Measurements from ENCODE around the gene TEX19. TPM values are rescaled to one million over a fixed set of nuclear protein-coding genes. Genes with fewer than 3 reads are reported as not detected.

TEX19 gene
- total RNA-seq, 1 experiment from 2014 or later: 0.24 TPM

GRCh38 chr17:82321947-82322466 is 37.0 kb upstream of the TEX19 start:
- no peak for DNase-seq (ENCODE audit: low read depth)

GRCh38 chr17:82322526-82323453 is 36.3 kb upstream of the TEX19 start:
- no peak for DNase-seq (ENCODE audit: low read depth)

- DNase-seq (ENCODE audit: low read depth): no peak
Observed at GRCh38 chr17:82323514-82324234, 35.4 kb upstream of the TEX19 start.

GRCh38 chr17:82324566-82325285 is 34.3 kb upstream of the TEX19 start:
- DNase-seq (ENCODE audit: low read depth): no peak

- no peak for DNase-seq (ENCODE audit: low read depth)
Observed at GRCh38 chr17:82325286-82326180, 33.5 kb upstream of the TEX19 start.

GRCh38 chr17:82327289-82327688 is 31.8 kb upstream of the TEX19 start:
- no peak for DNase-seq (ENCODE audit: low read depth)

GRCh38 chr17:82327757-82328140 is 31.3 kb upstream of the TEX19 start:
- no peak for DNase-seq (ENCODE audit: low read depth)

GRCh38 chr17:82328141-82328993 is 30.7 kb upstream of the TEX19 start:
- no peak for DNase-seq (ENCODE audit: low read depth)

- DNase-seq (ENCODE audit: low read depth): no peak
Observed at GRCh38 chr17:82328994-82329507, 30.0 kb upstream of the TEX19 start.

- no peak for DNase-seq (ENCODE audit: low read depth)
Observed at GRCh38 chr17:82329683-82330321, 29.2 kb upstream of the TEX19 start.

GRCh38 chr17:82330322-82331239 is 28.5 kb upstream of the TEX19 start:
- peak; percentile 85 for DNase-seq (ENCODE audit: low read depth)

GRCh38 chr17:82331345-82331939 is 27.6 kb upstream of the TEX19 start:
- DNase-seq (ENCODE audit: low read depth): no peak

GRCh38 chr17:82332669-82333278 is 26.3 kb upstream of the TEX19 start:
- DNase-seq (ENCODE audit: low read depth): peak; percentile 57

- peak; percentile 79 for DNase-seq (ENCODE audit: low read depth)
Observed at GRCh38 chr17:82333279-82334171, 25.5 kb upstream of the TEX19 start, which contains the start of gene SECTM1. SECTM1 (minus strand) TSS chr17:82333766; CDS start chr17:82327240, 6,526 bp downstream.

- no peak for DNase-seq (ENCODE audit: low read depth)
Observed at GRCh38 chr17:82334204-82334621, 24.8 kb upstream of the TEX19 start.

Measured in RPMI7951 (cell line).